Stimulated activated naive CD8-positive, alpha-beta T cell treated with anti-CD3 and anti-CD28 coated beads, Interleukin-15, Interleukin-2, amounts not matched to agents 100 ng/mL and 50 ng/mL, for 24 hours (primary cell): ENCODE data around the gene SPTLC1.
"Not testable (repeated sequence)": the region's sequence is repeated elsewhere in the genome, so short reads cannot be mapped to it uniquely, and the experiment has no call there.

Source experiments
- H3K27ac Mint-ChIP-seq: one replicate; pipeline ENCODE4 v1.8.0; 2021; ENCODE audit warnings: mild to moderate bottlenecking, mixed read lengths
- H3K27me3 Mint-ChIP-seq: one replicate; pipeline ENCODE4 v1.8.0; 2021; ENCODE audit warnings: mixed read lengths
- H3K36me3 Mint-ChIP-seq: one replicate; pipeline ENCODE4 v1.8.0; 2021; ENCODE audit warnings: low read depth, mixed read lengths
- H3K4me1 Mint-ChIP-seq: one replicate; pipeline ENCODE4 v1.8.0; 2021; ENCODE audit warnings: low read depth, mixed read lengths
- H3K4me3 Mint-ChIP-seq: one replicate; pipeline ENCODE4 v1.8.0; 2021; ENCODE audit warnings: mild to moderate bottlenecking, mixed read lengths
- H3K9me3 Mint-ChIP-seq: one replicate; pipeline ENCODE4 v1.8.0; 2021; ENCODE audit warnings: mixed read lengths

The SPTLC1 gene

DNA sequence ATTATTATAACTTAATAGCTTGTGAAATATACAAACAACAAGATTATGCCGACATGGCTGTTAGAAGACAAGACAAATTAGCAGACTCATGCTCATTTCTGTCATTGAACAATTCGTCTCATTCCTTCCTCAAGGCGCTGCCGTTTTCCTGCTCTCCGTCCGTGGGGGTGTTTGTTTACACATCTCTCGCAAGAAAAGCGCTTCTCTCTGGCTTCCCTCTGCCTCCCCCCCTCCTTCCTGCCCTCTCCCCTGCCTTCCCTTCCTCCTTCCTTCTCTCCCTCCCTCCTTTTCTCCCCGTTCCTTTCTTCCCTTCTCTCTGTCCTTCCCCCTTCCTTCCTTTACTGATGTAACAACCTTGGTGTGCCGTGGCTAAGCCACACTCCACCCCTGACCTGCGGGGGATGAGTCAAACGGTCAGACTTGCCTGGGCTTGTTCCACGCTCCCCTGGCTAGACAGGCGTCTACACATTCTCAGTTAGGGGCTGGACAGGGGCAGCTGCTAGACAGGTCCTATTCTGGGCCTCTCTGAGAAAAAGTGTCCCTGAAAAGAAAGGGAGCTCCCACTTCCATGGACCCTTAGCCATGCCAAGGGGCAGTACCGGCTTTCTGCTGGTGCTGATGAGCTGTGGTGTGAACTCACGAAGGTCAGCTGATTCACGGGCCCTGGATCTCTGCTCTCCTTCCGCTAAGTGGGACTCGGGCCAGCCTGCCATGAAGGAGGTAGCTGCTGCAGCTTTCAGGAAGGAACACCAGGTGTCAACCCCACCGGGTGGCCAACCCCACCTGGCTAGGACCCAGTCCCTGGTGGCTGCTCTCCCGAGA, 32.0 kb upstream of the SPTLC1 start:
- Mint-ChIP-seq H3K9me3 (no peaks in the 10 kb centered on the region), H3K4me1 (no peaks in the 10 kb centered on the region), H3K27me3 (peaks cover 39% of the 10 kb centered on the region), H3K36me3 (no peaks in the 10 kb centered on the region), H3K27ac (no peak overlapping the region), H3K4me3 (peak overlapping the region; percentile 9)

DNA sequence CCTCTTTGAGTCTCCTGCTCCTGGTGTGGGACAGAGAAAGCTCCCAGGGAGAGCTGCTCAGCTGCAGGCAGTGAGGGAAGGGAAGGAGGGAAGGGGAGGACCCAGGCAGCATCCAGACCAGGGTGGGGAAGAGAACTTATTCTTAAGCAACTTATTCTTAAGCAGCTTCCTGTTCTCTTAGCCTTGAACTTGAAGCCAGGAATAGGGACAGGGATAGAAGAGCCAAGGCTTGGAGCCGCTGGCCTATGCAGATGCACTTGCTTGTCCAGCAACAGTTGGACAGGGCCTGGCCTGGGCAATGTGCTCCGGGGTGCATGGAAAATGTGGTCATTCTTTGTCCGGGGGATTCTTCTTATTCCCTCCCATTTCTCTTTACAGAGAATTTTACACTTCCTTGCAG, 31.4 kb upstream of the SPTLC1 start:
- H3K36me3 Mint-ChIP-seq = no peaks in the 10 kb centered on the region
- H3K4me1 Mint-ChIP-seq = no peaks in the 10 kb centered on the region
- H3K4me3 Mint-ChIP-seq = no peak overlapping the region
- no peaks in the 10 kb centered on the region for H3K9me3 Mint-ChIP-seq
- peaks cover 43% of the 10 kb centered on the region for H3K27me3 Mint-ChIP-seq
- no peak overlapping the region for H3K27ac Mint-ChIP-seq

DNA sequence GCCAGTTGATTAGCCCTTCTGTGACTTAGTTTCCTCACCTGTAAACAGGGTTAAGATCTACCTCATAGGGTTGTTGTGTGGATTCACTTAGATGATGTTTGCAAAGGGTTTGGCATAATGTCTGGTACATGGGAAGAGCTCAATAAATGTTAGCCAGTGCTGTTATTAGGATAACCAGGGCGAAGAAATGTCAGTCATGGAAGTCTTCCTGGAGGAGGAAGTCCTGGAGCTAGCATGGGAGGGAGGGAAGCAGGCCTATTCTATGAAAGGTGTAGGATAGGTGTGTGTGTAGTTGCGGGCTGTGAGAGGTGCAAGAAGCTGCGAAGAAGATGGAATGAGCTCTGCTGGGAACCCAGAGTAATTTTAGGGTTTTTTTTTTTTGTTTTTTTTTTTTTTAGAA, 30.6 kb upstream of the SPTLC1 start:
- not testable (repeated sequence) for H3K9me3 Mint-ChIP-seq, H3K27ac Mint-ChIP-seq, H3K36me3 Mint-ChIP-seq, H3K4me1 Mint-ChIP-seq, H3K4me3 Mint-ChIP-seq
- H3K27me3 Mint-ChIP-seq = peaks cover 49% of the 10 kb centered on the region

DNA sequence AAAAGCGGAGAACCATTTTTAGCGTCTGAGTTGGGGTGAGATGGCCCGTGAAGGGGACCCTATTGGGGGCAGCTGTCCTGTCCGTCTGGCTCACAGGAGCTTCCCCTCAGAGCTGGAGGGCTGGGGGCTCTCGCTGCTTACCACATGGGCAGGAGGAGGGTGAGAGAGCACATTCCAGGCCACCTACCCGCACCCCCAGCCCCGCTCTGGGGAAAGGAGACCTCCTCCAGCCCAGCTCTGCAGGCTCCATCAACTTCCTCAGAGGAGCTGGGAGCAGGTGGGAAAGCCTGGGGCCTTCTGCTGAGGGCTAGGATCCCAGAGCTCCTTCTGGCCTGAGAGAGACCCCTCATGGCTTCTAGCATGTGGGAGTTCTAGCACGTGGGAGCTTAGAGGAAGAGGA, 27.1 kb upstream of the SPTLC1 start:
- Mint-ChIP-seq H3K4me3 (no peak overlapping the region), H3K27ac (no peak overlapping the region), H3K4me1 (peaks cover 9% of the 10 kb centered on the region), H3K27me3 (peaks cover 41% of the 10 kb centered on the region), H3K9me3 (no peaks in the 10 kb centered on the region), H3K36me3 (no peaks in the 10 kb centered on the region)

DNA sequence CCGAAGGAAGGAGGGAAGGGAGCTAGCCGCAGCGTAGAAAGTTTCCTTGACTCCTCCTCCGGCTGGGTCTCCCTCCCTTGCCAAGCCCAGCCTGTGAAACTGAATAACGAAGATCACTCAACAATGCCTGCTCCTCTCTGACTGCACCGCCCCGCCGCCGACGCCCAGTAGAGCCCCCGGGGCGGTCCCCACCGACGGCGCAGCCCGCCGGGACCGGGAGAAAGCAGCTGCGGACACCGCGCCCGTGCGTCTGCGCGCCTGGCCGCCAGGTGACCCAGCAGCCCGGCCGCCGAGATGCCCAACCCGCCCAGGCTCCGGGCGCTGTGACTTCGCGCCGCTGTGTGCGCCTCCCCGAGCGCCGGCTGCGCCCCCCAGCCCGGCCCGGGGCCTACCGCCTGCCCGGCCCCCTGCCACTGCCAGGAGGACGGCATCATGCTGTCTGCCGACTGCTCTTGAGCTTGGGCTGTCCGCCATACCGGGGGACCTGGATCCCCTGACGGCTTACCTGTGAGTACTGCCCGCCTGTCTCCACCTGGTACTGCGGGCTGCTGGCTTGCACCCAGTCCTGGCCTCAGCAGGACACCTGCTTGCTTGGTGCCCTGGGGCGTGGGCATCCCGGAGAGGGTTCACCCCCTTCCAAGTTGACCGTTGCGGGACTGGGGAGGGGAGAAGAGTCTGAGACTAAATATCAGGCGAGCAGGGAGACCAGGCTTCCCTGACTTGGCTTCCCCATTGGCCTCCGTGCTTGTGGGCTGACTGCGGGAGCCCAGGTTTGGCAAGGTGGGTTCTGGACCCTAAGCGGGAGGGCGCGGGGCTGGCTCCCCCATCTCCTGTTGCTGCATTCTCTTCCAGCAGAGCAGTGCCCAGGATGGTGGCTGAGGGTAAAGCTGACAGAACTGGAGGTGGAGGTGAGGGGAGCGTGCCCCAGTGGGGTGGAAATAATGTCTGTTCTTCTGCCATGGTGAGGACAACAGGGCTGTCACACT, 26.2 kb upstream of the SPTLC1 start:
- H3K4me3 Mint-ChIP-seq = peak overlapping the region; percentile 71
- H3K9me3 Mint-ChIP-seq = no peaks in the 10 kb centered on the region
- peaks cover 41% of the 10 kb centered on the region for H3K27me3 Mint-ChIP-seq
- H3K4me1 Mint-ChIP-seq = peaks cover 9% of the 10 kb centered on the region
- no peak overlapping the region for H3K27ac Mint-ChIP-seq
- H3K36me3 Mint-ChIP-seq = no peaks in the 10 kb centered on the region

DNA sequence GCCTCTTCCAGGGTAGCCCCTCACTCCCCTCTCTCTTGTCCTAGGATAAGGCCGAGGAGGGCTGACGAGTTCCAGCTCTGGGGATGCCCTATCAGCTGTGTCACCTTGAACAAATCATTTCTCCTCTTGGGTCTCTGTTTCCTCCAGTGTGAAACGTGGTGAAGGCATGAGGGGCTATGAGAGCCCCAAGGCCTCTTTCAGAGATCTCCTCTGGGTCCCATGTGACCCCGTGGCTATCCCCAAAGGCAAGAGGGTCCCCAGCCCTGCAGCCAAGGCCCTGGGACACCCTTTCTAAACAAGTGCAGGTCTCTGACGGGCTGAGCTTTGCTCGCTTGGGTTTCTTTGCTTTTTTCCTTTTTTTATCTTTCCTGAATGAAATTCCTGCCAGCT, 25.5 kb upstream of the SPTLC1 start:
- Mint-ChIP-seq H3K4me3 (peak overlapping the region; percentile 71), H3K4me1 (peaks cover 9% of the 10 kb centered on the region), H3K9me3 (no peaks in the 10 kb centered on the region), H3K36me3 (no peaks in the 10 kb centered on the region), H3K27me3 (peaks cover 39% of the 10 kb centered on the region), H3K27ac (no peak overlapping the region)

DNA sequence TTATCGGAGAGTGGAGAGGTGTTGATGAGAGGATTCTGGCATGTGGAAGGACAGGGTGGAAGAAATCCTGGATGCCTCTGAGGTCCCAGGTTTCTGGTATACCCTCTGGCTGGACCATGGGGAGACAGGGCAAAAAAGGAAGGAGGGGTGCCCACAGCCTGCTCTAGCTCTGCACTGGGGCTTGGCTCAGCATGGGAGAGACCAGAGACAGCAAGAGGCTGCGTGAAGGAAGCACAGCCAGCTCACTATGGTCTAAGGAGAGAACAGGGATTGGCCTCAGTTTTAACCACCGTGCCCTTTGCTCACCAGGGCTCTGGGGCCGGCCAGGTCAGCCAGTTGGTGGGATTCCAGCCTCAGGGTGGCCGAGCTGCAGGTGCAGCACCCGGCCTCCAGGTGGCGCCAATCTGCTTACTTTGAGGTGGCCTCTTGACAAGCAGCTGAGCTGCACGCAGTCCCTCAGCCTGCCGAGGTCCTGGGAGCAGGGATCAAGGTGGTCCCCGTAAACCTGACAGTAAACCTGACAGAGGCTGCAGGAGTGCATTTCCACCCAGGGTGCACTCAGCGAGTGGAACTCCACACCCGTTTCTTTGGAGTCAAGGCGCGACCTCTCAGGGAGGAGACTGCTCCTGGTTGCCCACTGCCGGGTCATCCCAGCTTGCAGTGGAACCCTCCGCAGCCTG, 25.0 kb upstream of the SPTLC1 start:
- H3K9me3 Mint-ChIP-seq = no peaks in the 10 kb centered on the region
- H3K27me3 Mint-ChIP-seq = peaks cover 34% of the 10 kb centered on the region

DNA sequence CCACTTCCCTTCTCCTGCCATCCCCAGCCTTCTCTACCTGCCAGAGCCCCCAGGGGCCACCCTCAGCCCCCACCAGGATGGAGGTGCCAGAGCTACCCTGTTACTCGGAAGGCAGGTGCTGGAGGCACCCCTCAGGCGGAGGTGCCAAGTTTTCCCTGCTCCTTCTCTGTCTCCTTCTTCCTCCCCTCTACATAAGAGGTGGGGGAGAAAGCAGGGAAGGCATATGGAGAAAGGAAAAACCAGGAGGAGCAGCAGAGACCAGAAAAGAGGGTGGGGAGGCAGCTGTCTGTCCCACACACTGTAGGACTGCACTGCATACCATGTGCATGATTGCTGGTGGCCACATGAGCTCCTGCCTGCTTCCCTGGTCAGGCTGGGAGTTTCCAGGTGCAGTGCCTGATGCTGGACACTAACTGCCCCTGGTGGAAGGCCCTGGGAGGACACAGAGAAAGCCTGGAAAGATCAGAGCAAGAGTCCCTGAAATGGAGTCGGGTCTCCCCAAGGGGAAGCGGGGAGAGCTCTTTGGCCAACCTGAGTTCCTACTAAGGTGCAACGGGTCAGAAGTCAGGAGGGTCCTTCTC, 23.8 kb upstream of the SPTLC1 start:
- H3K27me3 Mint-ChIP-seq = peaks cover 32% of the 10 kb centered on the region
- H3K4me3 Mint-ChIP-seq, H3K4me1 Mint-ChIP-seq, H3K9me3 Mint-ChIP-seq, H3K36me3 Mint-ChIP-seq, H3K27ac Mint-ChIP-seq: not testable (repeated sequence)

More for the DNA sequence above, 25.0 kb upstream of the SPTLC1 start:
- Mint-ChIP-seq H3K4me1 (peaks cover 9% of the 10 kb centered on the region), H3K4me3 (no peak overlapping the region), H3K27ac (no peak overlapping the region), H3K36me3 (no peaks in the 10 kb centered on the region)

DNA sequence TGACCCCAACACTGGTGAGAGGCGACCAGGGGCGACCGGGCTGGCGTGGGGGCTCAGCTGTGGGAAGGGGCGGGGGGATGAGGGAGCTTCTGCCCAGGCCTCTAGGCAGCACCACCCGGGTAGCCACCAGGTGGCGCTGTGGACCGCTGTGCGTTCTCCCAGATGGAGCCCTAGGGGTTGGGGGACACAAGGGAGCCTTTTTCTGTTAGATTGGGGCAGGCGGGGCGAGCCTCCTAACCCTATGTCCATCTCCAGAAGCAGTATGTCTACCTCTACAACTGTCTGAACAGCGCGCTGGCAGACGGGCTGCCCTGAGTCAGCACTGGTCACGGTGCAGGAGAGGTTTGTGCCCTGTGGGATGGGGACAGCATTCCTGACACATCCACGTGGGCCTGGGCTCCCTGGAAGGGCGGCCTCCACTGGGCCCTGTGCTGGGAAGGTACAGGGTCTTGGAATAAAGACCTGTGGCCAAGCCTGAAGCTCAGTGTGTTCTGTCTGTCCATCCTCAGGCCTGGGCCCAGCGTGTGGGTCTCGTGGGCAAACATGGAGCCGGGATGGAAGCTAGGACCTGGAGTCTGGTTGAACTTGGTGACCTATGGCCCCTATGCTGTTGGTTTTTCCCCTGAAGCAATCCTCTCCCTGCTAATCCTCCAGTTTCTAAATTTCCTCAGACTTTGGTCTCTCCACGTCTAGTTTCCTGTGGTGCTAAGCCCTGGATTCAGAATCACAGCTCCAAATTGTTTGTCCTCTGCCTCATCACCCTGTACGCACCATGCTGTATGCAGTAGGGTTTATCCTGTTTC, 23.1 kb upstream of the SPTLC1 start:
- no peaks in the 10 kb centered on the region for H3K9me3 Mint-ChIP-seq
- H3K27ac Mint-ChIP-seq = no peak overlapping the region
- no peaks in the 10 kb centered on the region for H3K36me3 Mint-ChIP-seq
- H3K27me3 Mint-ChIP-seq = peaks cover 33% of the 10 kb centered on the region
- H3K4me1 Mint-ChIP-seq = peaks cover 14% of the 10 kb centered on the region
- H3K4me3 Mint-ChIP-seq = no peak overlapping the region

DNA sequence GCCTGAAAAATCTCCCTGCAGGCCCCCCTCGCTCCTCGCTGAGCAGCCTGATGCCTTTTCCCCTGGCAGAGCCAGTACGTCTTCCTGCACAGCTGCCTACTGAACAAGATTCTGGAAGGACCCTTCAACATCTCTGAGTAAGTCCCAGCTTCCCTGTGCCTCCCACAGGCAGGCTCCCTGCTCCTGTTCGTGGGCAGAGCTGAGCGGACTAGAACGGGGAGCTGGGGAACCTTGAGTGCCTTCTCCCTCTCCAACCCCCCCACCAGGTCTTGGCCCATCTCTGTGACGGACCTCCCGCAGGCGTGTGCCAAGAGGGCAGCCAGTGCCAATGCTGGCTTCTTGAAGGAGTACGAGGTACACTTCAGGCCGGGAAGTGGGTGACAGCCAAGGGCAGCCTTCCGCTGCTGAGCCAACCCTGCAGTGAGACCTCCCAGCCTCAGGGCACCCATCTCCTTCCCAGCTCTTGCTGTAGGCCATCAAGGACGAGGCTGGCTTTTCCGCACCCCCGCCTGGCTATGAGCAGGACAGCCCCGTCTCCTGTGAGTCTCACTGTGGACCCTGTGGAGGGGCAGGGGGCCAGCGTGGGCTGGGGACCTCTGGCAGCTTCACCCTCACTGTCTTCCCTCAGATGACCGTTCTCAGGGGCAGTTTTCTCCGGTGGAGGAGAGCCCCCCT, 21.1 kb upstream of the SPTLC1 start:
- H3K4me1 Mint-ChIP-seq = peaks cover 14% of the 10 kb centered on the region
- no peak overlapping the region for H3K4me3 Mint-ChIP-seq
- H3K27ac Mint-ChIP-seq = no peak overlapping the region
- peaks cover 25% of the 10 kb centered on the region for H3K27me3 Mint-ChIP-seq
- no peaks in the 10 kb centered on the region for H3K9me3 Mint-ChIP-seq
- no peaks in the 10 kb centered on the region for H3K36me3 Mint-ChIP-seq

DNA sequence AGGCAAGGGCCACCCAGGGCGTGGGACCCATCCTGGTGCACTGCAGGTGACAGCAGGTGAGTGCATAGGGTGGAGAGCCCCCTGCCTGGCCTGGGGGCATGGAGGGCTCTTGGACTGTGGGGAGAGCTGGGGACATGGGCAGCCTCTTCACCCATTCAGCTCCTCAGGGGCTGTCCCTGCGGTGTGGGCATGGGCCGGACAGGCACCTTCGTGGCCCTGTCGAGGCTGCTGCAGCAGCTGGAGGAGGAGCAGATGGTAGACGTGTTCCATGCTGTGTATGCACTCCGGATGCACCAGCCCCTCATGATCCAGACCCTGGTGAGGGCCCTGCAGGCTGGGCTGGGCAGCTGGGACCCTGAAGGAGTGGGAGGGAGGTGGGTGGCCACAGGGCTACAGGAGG, 20.4 kb upstream of the SPTLC1 start:
- Mint-ChIP-seq H3K27ac (no peak overlapping the region), H3K4me1 (peaks cover 9% of the 10 kb centered on the region), H3K9me3 (no peaks in the 10 kb centered on the region), H3K27me3 (peaks cover 22% of the 10 kb centered on the region), H3K4me3 (no peak overlapping the region), H3K36me3 (no peaks in the 10 kb centered on the region)

DNA sequence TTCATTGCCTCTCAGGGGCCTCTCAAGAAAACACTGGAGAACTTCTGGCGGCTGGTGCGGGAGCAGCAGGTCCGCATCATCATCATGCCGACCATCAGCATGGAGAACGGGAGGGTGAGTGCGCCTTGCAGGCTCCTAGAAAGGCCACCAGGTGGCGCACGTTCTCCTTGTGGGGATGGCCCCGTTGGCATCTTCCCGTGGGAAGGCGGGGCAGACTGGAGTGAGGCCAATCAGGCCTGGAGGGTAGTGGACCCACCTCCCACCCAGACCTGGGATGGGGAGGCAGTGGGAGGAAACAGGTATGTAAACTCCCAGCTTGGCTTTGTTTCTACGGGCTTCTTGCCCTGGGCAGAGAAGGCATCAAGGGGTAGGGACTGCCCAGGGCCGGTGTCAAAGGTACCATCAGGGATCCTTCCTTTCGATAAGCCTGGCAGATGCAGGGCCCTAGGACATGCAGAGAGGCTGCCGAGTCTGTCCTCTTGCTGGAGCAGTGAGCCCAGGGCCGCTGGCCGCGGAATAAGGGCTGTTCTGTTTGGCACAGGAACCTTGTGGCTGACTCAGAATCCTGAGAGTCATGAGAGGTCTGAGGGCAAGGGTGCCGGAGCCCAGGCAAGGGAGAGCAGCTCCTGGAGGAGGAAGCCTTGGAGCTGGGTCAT, 18.9 kb upstream of the SPTLC1 start:
- H3K36me3 Mint-ChIP-seq = no peaks in the 10 kb centered on the region
- peaks cover 6% of the 10 kb centered on the region for H3K4me1 Mint-ChIP-seq
- peaks cover 21% of the 10 kb centered on the region for H3K27me3 Mint-ChIP-seq
- no peaks in the 10 kb centered on the region for H3K9me3 Mint-ChIP-seq
- no peak overlapping the region for H3K27ac Mint-ChIP-seq
- H3K4me3 Mint-ChIP-seq = no peak overlapping the region

DNA sequence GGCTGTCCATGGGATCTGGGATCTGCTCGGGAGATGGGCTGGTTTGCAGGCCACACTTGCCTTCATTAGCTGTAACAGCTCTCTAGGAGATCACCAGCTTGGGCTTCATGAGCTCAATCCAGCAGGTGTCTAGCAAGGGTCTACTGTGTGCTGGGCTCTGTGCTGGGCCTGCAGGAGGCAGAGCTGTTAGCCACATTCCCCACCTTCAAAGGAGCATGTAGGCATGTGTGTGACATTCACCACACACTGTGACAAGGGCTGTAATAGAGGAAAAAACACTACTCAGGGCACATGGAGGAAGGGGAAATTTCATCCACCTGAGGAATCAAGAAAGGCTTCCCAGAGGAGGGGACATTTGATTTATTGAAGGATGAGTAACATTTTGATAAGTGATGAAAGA, 17.7 kb upstream of the SPTLC1 start:
- H3K27me3 Mint-ChIP-seq = peaks cover 23% of the 10 kb centered on the region
- not testable (repeated sequence) for H3K27ac Mint-ChIP-seq, H3K36me3 Mint-ChIP-seq

More for the DNA sequence above, 17.7 kb upstream of the SPTLC1 start:
- not testable (repeated sequence) for H3K9me3 Mint-ChIP-seq, H3K4me1 Mint-ChIP-seq, H3K4me3 Mint-ChIP-seq
